22Rv1 (cell line): Measurements from ENCODE around the gene ADAMTS16.

ENCODE experiments used
- ZFX ChIP-seq: fragments of 450-650 bp; IDR thresholded peaks from 2 replicates; pipeline ENCODE4 v1.6.1; 2017; ENCODE audit warnings: antibody characterized with exemption, borderline replicate concordance
- TF ChIP-seq, protein P1 (sequence below): fragments of 450-650 bp; IDR thresholded peaks from 2 replicates; pipeline ENCODE4 v1.5.1; 2017; ENCODE audit warnings: mild to moderate bottlenecking

GRCh38 chr5:5195128-5195918 is 55.2 kb downstream of the ADAMTS16 start:
- TF ChIP-seq, protein P1, sequence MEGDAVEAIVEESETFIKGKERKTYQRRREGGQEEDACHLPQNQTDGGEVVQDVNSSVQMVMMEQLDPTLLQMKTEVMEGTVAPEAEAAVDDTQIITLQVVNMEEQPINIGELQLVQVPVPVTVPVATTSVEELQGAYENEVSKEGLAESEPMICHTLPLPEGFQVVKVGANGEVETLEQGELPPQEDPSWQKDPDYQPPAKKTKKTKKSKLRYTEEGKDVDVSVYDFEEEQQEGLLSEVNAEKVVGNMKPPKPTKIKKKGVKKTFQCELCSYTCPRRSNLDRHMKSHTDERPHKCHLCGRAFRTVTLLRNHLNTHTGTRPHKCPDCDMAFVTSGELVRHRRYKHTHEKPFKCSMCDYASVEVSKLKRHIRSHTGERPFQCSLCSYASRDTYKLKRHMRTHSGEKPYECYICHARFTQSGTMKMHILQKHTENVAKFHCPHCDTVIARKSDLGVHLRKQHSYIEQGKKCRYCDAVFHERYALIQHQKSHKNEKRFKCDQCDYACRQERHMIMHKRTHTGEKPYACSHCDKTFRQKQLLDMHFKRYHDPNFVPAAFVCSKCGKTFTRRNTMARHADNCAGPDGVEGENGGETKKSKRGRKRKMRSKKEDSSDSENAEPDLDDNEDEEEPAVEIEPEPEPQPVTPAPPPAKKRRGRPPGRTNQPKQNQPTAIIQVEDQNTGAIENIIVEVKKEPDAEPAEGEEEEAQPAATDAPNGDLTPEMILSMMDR = no peak
- TF ChIP-seq ZFX = no peak
